Heart left ventricle (tissue), 13 donors: Measurements from ENCODE around the gene GPBP1.

ENCODE experiments used
- POLR2A ChIP-seq, 2 donors: fragments of 450-650 bp; IDR thresholded peaks; one replicate each; pipeline ENCODE4 v1.6.1; 2017; ENCODE audit warnings: antibody characterized with exemption in 2 of 2, mild to moderate bottlenecking in 2 of 2, moderate library complexity in 2 of 2
- TF ChIP-seq, protein P1 (sequence below), 12 donors: fragments of 200-600 bp; sonication (generic) in 4 of 12; IDR thresholded peaks; one replicate each; pipeline versions ENCODE4 v1.5.0 to v1.8.0; 2018 to 2022; ENCODE audit warnings: antibody characterized with exemption in 12 of 12, mild to moderate bottlenecking in 5 of 12
- donor health status: ischemic (EF 13 %, LVEDD 7.1; RV severe dilation, severe dysfunction).
- donor health status: DM: no; HTN: yes; CAD: no.
- donor health status: DM: no; HTN: no; CAD: no.
- donor health status: ischemic (EF 25% LVEDD 6.9; RV normal size, moderate dysfunction).
- donor health status: ischemic (EF 25% LVEDD 5.7; RV mildly dilated, moderate dysfunction).
- donor health status: ischemic (EF 35%, LVEDD 5.7; RV mildly dilated, moderate dysfunction).
- donor health status: nonischemic (EF 11% LVEDD 7.7; RV severe dilation, severe dysfunction).
- donor health status: DM: yes; HTN: yes; CAD: no.
- donor health status: PGD.
- donor health status: ischemic (EF 29% LVEDD 5.4; RV normal size, mild dysfunction).
- donor health status: nonischemic (EF 23%, LVEDD 6.1; RV moderate dilation, normal function).

DNA sequence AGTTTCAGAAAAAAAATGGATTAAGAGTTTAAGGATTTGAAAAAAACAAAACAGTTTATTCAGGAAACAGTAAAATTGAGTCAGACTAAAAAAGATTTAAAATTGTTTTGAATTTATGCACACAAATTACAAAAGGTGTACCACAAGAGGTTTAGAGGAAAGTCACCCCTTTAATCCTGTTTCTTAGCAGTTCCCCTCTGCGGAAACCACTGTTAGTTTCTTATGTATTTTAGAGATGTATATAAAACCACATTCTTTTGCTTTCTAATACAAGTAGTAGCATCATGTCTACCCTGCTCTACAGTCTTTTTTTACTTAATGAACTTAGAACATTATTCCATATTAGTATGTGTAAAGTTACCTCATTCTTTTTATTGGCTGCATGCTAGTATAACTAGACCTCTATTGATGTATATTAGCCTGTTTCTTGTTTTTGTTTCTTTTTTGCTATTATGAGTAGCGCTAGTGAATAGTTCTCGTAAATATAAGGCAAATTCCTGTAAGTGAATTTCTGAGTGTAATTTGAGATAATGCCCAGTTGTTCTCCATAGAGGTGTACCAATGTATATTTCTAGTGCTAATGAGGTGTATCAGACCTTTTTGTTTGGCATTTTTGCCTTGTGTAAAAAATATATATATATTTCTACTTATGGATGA, 20.0 kb downstream of the GPBP1 start:
- no peak for TF ChIP-seq POLR2A (IDR thresholded peaks at IDR 0.05)
- TF ChIP-seq, protein P1, sequence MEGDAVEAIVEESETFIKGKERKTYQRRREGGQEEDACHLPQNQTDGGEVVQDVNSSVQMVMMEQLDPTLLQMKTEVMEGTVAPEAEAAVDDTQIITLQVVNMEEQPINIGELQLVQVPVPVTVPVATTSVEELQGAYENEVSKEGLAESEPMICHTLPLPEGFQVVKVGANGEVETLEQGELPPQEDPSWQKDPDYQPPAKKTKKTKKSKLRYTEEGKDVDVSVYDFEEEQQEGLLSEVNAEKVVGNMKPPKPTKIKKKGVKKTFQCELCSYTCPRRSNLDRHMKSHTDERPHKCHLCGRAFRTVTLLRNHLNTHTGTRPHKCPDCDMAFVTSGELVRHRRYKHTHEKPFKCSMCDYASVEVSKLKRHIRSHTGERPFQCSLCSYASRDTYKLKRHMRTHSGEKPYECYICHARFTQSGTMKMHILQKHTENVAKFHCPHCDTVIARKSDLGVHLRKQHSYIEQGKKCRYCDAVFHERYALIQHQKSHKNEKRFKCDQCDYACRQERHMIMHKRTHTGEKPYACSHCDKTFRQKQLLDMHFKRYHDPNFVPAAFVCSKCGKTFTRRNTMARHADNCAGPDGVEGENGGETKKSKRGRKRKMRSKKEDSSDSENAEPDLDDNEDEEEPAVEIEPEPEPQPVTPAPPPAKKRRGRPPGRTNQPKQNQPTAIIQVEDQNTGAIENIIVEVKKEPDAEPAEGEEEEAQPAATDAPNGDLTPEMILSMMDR (IDR thresholded peaks at IDR 0.05), result no peak
